ENCODE measurements around the gene KLHL35. TPM values are rescaled to one million over a fixed set of nuclear protein-coding genes. Genes with fewer than 3 reads are reported as not detected.
"Not testable (repeated sequence)": the region's sequence is repeated elsewhere in the genome, so short reads cannot be mapped to it uniquely, and the experiment has no call there.

KLHL35 gene
- total RNA-seq, 1 donor from 2014 or later = not detected

DNA sequence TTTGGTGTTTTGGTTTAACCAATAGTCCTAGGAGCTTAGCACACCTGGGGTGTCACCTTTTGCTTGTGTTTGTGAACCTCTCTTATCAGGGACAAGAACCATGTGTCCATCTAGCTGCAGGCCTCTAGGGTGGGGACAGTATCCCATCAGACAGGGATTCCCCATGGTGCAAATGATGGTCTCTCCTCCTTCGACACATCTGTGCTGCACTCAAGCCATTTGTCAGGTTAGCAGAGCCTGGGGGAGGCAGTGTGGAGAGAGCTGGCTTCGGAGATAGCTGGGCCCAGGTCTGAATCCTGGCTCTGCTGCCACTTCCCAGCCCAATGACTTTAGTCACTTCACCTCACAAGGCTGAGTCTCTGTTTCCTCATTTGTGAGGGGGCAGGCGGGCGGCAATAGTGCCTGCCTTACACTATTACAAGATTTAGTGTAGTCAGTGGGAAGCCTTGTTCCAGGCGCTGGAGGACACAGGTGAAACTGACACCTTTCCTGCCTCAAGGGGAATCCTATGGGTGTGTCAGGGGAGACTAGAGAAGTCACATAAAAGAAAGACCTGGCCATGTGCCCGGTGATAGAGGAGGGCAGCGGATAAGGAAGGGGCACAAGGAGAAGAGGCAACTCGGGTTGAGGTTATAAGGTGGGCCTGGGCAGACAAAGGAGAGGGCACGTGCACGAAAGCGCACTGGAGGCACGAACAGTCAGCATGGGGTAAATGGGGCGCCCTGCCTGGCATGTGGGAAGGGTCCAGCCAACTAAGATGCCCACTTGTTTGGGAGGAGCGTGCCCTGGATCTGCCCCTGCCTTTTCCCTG is 12.6 kb downstream of the KLHL35 start:
- no peaks in the 10 kb centered on the region for H3K4me1 ChIP-seq
- H3K27me3 ChIP-seq = no peaks in the 10 kb centered on the region
- no peaks in the 10 kb centered on the region for H3K36me3 ChIP-seq
- no peak overlapping the region for H3K27ac ChIP-seq
- intact Hi-C loops (cut with DNase I) = no loop called here
- DNase-seq (ENCODE audit: extremely low spot score in 2 of 2) = no peak
- no peaks in the 10 kb centered on the region for H3K9me3 ChIP-seq
- TF ChIP-seq POLR2A (IDR thresholded peaks at IDR 0.05) (no peak), POLR2AphosphoS5 (IDR thresholded peaks at IDR 0.05; ENCODE audit: insufficient read depth in 1 of 2, low read depth in 1 of 2) (no peak)
- TF ChIP-seq, protein P1, sequence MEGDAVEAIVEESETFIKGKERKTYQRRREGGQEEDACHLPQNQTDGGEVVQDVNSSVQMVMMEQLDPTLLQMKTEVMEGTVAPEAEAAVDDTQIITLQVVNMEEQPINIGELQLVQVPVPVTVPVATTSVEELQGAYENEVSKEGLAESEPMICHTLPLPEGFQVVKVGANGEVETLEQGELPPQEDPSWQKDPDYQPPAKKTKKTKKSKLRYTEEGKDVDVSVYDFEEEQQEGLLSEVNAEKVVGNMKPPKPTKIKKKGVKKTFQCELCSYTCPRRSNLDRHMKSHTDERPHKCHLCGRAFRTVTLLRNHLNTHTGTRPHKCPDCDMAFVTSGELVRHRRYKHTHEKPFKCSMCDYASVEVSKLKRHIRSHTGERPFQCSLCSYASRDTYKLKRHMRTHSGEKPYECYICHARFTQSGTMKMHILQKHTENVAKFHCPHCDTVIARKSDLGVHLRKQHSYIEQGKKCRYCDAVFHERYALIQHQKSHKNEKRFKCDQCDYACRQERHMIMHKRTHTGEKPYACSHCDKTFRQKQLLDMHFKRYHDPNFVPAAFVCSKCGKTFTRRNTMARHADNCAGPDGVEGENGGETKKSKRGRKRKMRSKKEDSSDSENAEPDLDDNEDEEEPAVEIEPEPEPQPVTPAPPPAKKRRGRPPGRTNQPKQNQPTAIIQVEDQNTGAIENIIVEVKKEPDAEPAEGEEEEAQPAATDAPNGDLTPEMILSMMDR (IDR thresholded peaks at IDR 0.05) = no peak
- H3K4me3 ChIP-seq = no peak overlapping the region

DNA sequence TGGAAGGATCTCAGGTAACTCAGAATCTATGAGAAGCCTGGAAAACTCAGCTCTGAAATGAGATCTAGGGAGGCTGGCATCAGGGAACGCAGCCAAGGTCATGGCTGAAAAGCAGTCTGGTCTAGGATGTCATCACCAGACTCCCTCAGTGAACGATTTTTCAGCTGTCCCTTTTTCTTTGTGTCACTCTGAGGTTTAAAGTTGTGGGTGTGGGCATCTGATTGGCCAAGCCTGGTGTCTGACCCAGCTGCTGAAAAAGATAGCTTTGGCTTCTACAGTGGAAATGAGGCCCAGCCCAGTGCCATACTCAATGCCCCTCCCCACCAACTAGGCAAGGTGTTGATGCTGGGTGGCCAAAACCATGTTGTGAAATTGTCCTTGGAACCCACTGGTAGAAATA is 19.1 kb downstream of the KLHL35 start:
- no peak for DNase-seq (ENCODE audit: extremely low spot score in 2 of 2)
- no peaks in the 10 kb centered on the region for H3K27me3 ChIP-seq
- H3K4me1 ChIP-seq = no peaks in the 10 kb centered on the region
- intact Hi-C loops (cut with DNase I) = no loop called here
- no peaks in the 10 kb centered on the region for H3K9me3 ChIP-seq
- H3K27ac ChIP-seq = no peak overlapping the region
- TF ChIP-seq POLR2A (IDR thresholded peaks at IDR 0.05) (no peak), POLR2AphosphoS5 (IDR thresholded peaks at IDR 0.05; ENCODE audit: insufficient read depth in 1 of 2, low read depth in 1 of 2) (no peak)
- TF ChIP-seq, protein P1 (IDR thresholded peaks at IDR 0.05) = no peak
- no peak overlapping the region for H3K4me3 ChIP-seq
- H3K36me3 ChIP-seq = peaks cover 0 to under 1% of the 10 kb centered on the region in 2 donors

DNA sequence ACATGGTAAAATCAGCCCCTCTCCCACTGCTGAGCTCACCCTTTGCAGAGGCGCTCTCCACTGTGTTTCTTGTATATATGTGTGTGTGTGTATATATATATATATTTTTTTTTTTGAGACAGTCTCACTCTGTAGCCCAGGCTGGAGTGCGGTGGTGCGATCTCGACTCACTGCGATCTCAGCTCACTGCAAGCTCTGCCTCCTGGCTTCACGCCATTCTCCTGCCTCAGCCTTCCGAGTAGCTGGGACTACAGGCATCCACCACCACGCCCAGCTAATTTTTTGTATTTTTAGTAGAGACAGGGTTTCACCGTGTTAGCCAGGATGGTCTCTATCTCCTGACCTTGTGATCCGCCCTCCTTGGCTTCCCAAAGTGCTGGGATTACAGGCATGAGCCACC is 19.9 kb downstream of the KLHL35 start:
- H3K27me3 ChIP-seq; H3K4me3 ChIP-seq; intact Hi-C loops (cut with DNase I); H3K9me3 ChIP-seq; H3K27ac ChIP-seq; H3K36me3 ChIP-seq; H3K4me1 ChIP-seq; DNase-seq (ENCODE audit: extremely low spot score in 2 of 2): not testable (repeated sequence)

DNA sequence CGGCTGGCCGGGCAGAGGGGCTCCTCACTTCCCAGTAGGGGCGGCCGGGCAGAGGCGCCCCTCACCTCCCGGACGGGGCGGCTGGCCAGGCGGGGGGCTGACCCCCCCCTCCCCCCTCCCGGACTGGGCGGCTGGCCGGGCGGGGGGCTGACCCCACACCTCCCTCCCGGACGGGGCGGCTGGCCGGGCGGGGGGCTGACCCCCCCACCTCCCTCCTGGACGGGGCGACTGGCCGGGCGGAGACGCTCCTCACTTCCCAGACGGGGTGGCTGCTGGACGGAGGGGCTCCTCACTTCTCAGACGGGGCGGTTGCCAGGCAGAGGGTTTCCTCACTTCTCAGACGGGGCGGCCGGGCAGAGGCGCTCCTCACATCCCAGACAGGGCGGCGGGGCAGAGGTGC is 23.0 kb downstream of the KLHL35 start:
- intact Hi-C loops (cut with DNase I); H3K4me3 ChIP-seq; H3K9me3 ChIP-seq; H3K27ac ChIP-seq; H3K27me3 ChIP-seq; H3K4me1 ChIP-seq; DNase-seq (ENCODE audit: extremely low spot score in 2 of 2): not testable (repeated sequence)
- peaks cover 0 to 26% of the 10 kb centered on the region in 2 donors for H3K36me3 ChIP-seq

DNA sequence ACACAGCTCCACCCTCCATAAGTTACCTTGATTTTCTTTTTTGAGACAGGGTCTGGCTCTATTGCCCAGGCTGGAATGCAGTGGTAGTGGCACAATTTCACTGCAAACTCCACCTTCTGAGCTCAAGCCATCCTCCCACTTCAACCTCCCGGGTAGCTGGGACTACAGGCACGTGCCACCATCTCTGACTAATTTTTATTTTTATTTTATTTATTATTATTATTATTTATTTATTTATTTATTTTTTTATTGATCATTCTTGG is 24.1 kb downstream of the KLHL35 start:
- no peaks in the 10 kb centered on the region for H3K27me3 ChIP-seq
- no peak for DNase-seq (ENCODE audit: extremely low spot score in 2 of 2)
- no peaks in the 10 kb centered on the region for H3K4me1 ChIP-seq
- no peak overlapping the region for H3K27ac ChIP-seq
- peaks cover 0 to 37% of the 10 kb centered on the region in 2 donors for H3K36me3 ChIP-seq
- H3K9me3 ChIP-seq = no peaks in the 10 kb centered on the region
- no peak for TF ChIP-seq POLR2A (IDR thresholded peaks at IDR 0.05)
- no peak for TF ChIP-seq POLR2AphosphoS5 (IDR thresholded peaks at IDR 0.05; ENCODE audit: insufficient read depth in 1 of 2, low read depth in 1 of 2)
- TF ChIP-seq, protein P1 (IDR thresholded peaks at IDR 0.05) = no peak
- intact Hi-C loops (cut with DNase I) = no loop called here
- H3K4me3 ChIP-seq = no peak overlapping the region

DNA sequence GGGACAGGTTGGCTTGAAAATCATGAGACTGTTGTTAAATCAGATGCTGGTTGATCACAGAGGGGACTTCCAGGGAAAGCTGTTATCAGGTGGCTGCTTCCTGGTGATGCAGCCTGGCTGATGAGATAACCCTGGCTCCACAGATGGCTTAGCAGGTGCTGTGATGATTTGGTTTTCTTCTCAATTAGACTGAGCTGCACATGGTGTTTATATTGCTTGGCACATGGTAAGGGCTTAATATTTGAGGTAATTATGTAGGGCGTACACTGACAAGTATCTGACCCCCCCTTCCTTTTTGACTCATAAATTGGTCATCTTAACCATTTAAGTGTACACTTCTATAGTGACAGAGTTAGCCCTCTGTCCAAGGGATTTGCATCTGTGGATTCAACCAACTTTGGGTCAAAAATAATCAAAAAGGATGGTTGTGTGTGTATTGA is 26.6 kb downstream of the KLHL35 start:
- intact Hi-C loops (cut with DNase I) = no loop called here
- Histone ChIP-seq H3K36me3 (peaks cover 0 to 61% of the 10 kb centered on the region in 2 donors), H3K4me1 (peaks cover 17% of the 10 kb centered on the region)

More for the DNA sequence above, 26.6 kb downstream of the KLHL35 start:
- TF ChIP-seq POLR2AphosphoS5 (IDR thresholded peaks at IDR 0.05; ENCODE audit: insufficient read depth in 1 of 2, low read depth in 1 of 2) = no peak
- TF ChIP-seq POLR2A (IDR thresholded peaks at IDR 0.05) = no peak
- TF ChIP-seq, protein P1 (IDR thresholded peaks at IDR 0.05) = no peak
- Histone ChIP-seq H3K27me3 (no peaks in the 10 kb centered on the region), H3K27ac (no peak overlapping the region), H3K4me3 (no peak overlapping the region), H3K9me3 (no peaks in the 10 kb centered on the region)
- DNase-seq (ENCODE audit: extremely low spot score in 2 of 2) = no peak

Measured in vagina (tissue), 2 donors.